NK-92 treated with Interleukin-12 subunit alpha and Interleukin-12 subunit beta, amount 100 ng/mL, for 24 hours (cell line): ENCODE data around the gene CAPN14.

ENCODE experiments used
- DNase-seq: peaks from one replicate; lab custom pipeline; 2025; lab: John Stamatoyannopoulos, UW

The CAPN14 gene

GRCh38 chr2:31217465-31218200 is at the start of gene CAPN14:
Gene CAPN14 (minus strand): TSS chr2:31217515. CDS start chr2:31205447, 12,068 bp downstream.
- no peak for DNase-seq

- DNase-seq = no peak
Measured at GRCh38 chr2:31266804-31267203, 49.5 kb upstream of the CAPN14 start.

- no peak for DNase-seq
Measured at GRCh38 chr2:31265234-31265633, 47.9 kb upstream of the CAPN14 start.

GRCh38 chr2:31263636-31264190 is 46.4 kb upstream of the CAPN14 start:
- DNase-seq = no peak

GRCh38 chr2:31260870-31261269 is 43.6 kb upstream of the CAPN14 start:
- no peak for DNase-seq

- no peak for DNase-seq
Measured at GRCh38 chr2:31259075-31259474, 41.8 kb upstream of the CAPN14 start.

GRCh38 chr2:31258351-31258750 is 41.0 kb upstream of the CAPN14 start:
- DNase-seq = no peak

GRCh38 chr2:31256611-31257382 is 39.5 kb upstream of the CAPN14 start:
- no peak for DNase-seq

- DNase-seq = no peak
Measured at GRCh38 chr2:31255911-31256571, 38.7 kb upstream of the CAPN14 start.

- DNase-seq = no peak
Measured at GRCh38 chr2:31254237-31255203, 37.2 kb upstream of the CAPN14 start.

- no peak for DNase-seq
Measured at GRCh38 chr2:31253356-31254131, 36.2 kb upstream of the CAPN14 start.

GRCh38 chr2:31251851-31252250 is 34.5 kb upstream of the CAPN14 start:
- no peak for DNase-seq

- DNase-seq = no peak
Measured at GRCh38 chr2:31251018-31251417, 33.7 kb upstream of the CAPN14 start.

- DNase-seq = no peak
Measured at GRCh38 chr2:31249009-31249690, 31.8 kb upstream of the CAPN14 start.

- DNase-seq = no peak
Measured at GRCh38 chr2:31248139-31248538, 30.8 kb upstream of the CAPN14 start.

GRCh38 chr2:31247711-31248110 is 30.4 kb upstream of the CAPN14 start:
- no peak for DNase-seq

GRCh38 chr2:31246184-31246852 is 29.0 kb upstream of the CAPN14 start:
- DNase-seq = no peak

GRCh38 chr2:31244101-31244500 is 26.8 kb upstream of the CAPN14 start:
- DNase-seq = no peak

GRCh38 chr2:31243053-31243452 is 25.7 kb upstream of the CAPN14 start:
- no peak for DNase-seq
